Liver (tissue), 9 donors: ENCODE measurements around the gene KCNMA1. TPM values are rescaled to one million over a fixed set of nuclear protein-coding genes. Genes with fewer than 3 reads are reported as not detected.

Experiments
- DNase-seq: peaks from one replicate; pipeline ENCODE4 v3.0.0-alpha.2; 2017; ENCODE audit warnings: low spot score
- H3K27ac ChIP-seq, 2 donors: one replicate each; pipeline ENCODE4 v1.7.0; 2013; ENCODE audit warnings: inconsistent platforms in 2 of 2, low read length in 2 of 2, control low read depth in 1 of 2, low read depth in 1 of 2, mild to moderate bottlenecking in 1 of 2
- H3K27me3 ChIP-seq, 4 donors: one replicate each; pipeline versions ENCODE4 v1.6.1 to v1.7.0; 2013; ENCODE audit warnings: low read length in 3 of 4, inconsistent platforms in 1 of 4, mild to moderate bottlenecking in 1 of 4, moderate library complexity in 1 of 4; ENCODE audit not compliant: control insufficient read depth in 4 of 4, insufficient read depth in 4 of 4
- H3K36me3 ChIP-seq, 4 donors: one replicate each; pipeline versions ENCODE4 v1.6.1 to v1.7.0; 2013; ENCODE audit warnings: low read length in 3 of 4, mild to moderate bottlenecking in 3 of 4, low read depth in 1 of 4, moderate library complexity in 1 of 4; ENCODE audit not compliant: control insufficient read depth in 4 of 4, insufficient read depth in 3 of 4
- H3K4me1 ChIP-seq, 4 donors: one replicate each; pipeline versions ENCODE4 v1.6.1 to v1.7.0; 2013; ENCODE audit warnings: low read length in 3 of 4, mild to moderate bottlenecking in 3 of 4, moderate library complexity in 1 of 4; ENCODE audit not compliant: control insufficient read depth in 4 of 4, insufficient read depth in 4 of 4
- H3K4me3 ChIP-seq, 3 donors: one replicate each; pipeline versions ENCODE4 v1.6.1 to v1.7.0; 2013; ENCODE audit warnings: low read length in 3 of 3, control low read depth in 1 of 3, low read depth in 1 of 3, mild to moderate bottlenecking in 1 of 3
- H3K9ac ChIP-seq, 2 donors: one replicate each; pipeline ENCODE4 v1.7.0; 2013; ENCODE audit warnings: low read length in 2 of 2, mild to moderate bottlenecking in 2 of 2, moderate library complexity in 2 of 2, control low read depth in 1 of 2, low read depth in 1 of 2
- H3K9me3 ChIP-seq, 4 donors: one replicate each; pipeline versions ENCODE4 v1.6.1 to v1.7.0; 2013; ENCODE audit warnings: low read length in 3 of 4; ENCODE audit not compliant: control insufficient read depth in 4 of 4
- EGR1 ChIP-seq, 2 donors: IDR thresholded peaks; 2 replicates each; pipeline ENCODE4 v1.6.1; 2016 to 2018; ENCODE audit warnings: antibody characterized with exemption in 2 of 2, low read depth in 2 of 2
- FOXA1 ChIP-seq: IDR thresholded peaks from 2 replicates; pipeline ENCODE4 v1.6.1; 2016; ENCODE audit warnings: antibody characterized with exemption
- FOXA2 ChIP-seq: IDR thresholded peaks from 2 replicates; pipeline ENCODE4 v1.6.1; 2016; ENCODE audit warnings: antibody characterized with exemption
- GABPA ChIP-seq, 2 donors: IDR thresholded peaks in 1 of 2; conservative IDR thresholded peaks in 1 of 2; 2 replicates each; pipeline ENCODE4 v1.6.1; 2016; ENCODE audit warnings: antibody characterized with exemption in 2 of 2, mild to moderate bottlenecking in 1 of 2, moderate library complexity in 1 of 2
- HNF4A ChIP-seq, 2 donors: conservative IDR thresholded peaks; 2 replicates each; pipeline ENCODE4 v1.6.1; 2016; ENCODE audit warnings: antibody characterized with exemption in 2 of 2, mild to moderate bottlenecking in 2 of 2
- HNF4G ChIP-seq: IDR thresholded peaks from 2 replicates; pipeline ENCODE4 v1.6.1; 2016; ENCODE audit warnings: antibody characterized with exemption
- JUND ChIP-seq, 2 donors: IDR thresholded peaks; 2 replicates each; pipeline ENCODE4 v1.6.1; 2016; ENCODE audit warnings: antibody characterized with exemption in 2 of 2
- NR2F2 ChIP-seq: IDR thresholded peaks from 2 replicates; pipeline ENCODE4 v1.6.1; 2016; ENCODE audit warnings: antibody characterized with exemption
- RAD21 ChIP-seq, 2 donors: IDR thresholded peaks; 2 replicates each; pipeline ENCODE4 v1.6.1; 2016; ENCODE audit warnings: antibody characterized with exemption in 2 of 2, mild to moderate bottlenecking in 2 of 2
- RXRA ChIP-seq, 2 donors: IDR thresholded peaks; 2 replicates each; pipeline ENCODE4 v1.6.1; 2017 to 2018; ENCODE audit warnings: antibody characterized with exemption in 2 of 2, mild to moderate bottlenecking in 1 of 2
- SP1 ChIP-seq: IDR thresholded peaks from 2 replicates; pipeline ENCODE4 v1.6.1; 2018; ENCODE audit warnings: antibody characterized with exemption, mild to moderate bottlenecking
- TAF1 ChIP-seq: conservative IDR thresholded peaks from 2 replicates; pipeline ENCODE4 v1.6.1; 2016; ENCODE audit warnings: antibody characterized with exemption, mild to moderate bottlenecking
- YY1 ChIP-seq: IDR thresholded peaks from 2 replicates; pipeline ENCODE4 v1.6.1; 2016; ENCODE audit warnings: antibody characterized with exemption, mild to moderate bottlenecking
- WGBS: extraction: QIAGEN DNeasy Blood & Tissue Kit; methylation state at CpG from one replicate; pipeline ENCODE4 v1.1.7; 2013; 5-methylcytosine and 5-hydroxymethylcytosine counted together
- polyA plus RNA-seq, 2 donors: library from polyadenylated mRNA; stranded (reverse) in 1 of 2; unstranded in 1 of 2; fragments of 200-250 nt in 1 of 2; fragments of >200 nt in 1 of 2; fragmentation: Nextera tagmentation in 1 of 2; extraction: Ambion mirVana in 1 of 2; gene quantifications; one replicate each; pipeline versions ENCODE4 v1.2.1 to v1.2.3, GENCODE V29; 2013 to 2015
- total RNA-seq, 2 donors: library from RNA; depleted of rRNA; stranded (reverse); fragments of >200 nt; gene quantifications; one replicate each; pipeline ENCODE4 v1.2.3, GENCODE V29; 2014
- TF ChIP-seq, protein P1 (sequence below): IDR thresholded peaks from 2 replicates; pipeline ENCODE4 v1.6.1; 2016; ENCODE audit warnings: antibody characterized with exemption, mild to moderate bottlenecking
- TF ChIP-seq, protein P2 (sequence below): IDR thresholded peaks from 2 replicates; pipeline ENCODE4 v1.6.1; 2016; ENCODE audit warnings: antibody characterized with exemption
- TF ChIP-seq, protein P3 (sequence below): IDR thresholded peaks from 2 replicates; pipeline ENCODE4 v1.6.1; 2016; ENCODE audit warnings: antibody characterized with exemption
- TF ChIP-seq, protein P4 (sequence below): fragments of 150-350 bp; IDR thresholded peaks from 2 replicates; pipeline ENCODE4 v1.5.1; 2017; ENCODE audit warnings: improper control_type of control experiment, low read depth, low read length; ENCODE audit not compliant: missing input control
- TF ChIP-seq, protein P5 (sequence below): IDR thresholded peaks from 2 replicates; pipeline ENCODE4 v1.6.1; 2016; ENCODE audit warnings: antibody characterized with exemption
- donor health status: healthy.
- donor health status: healthy.
- donor health status: healthy.
- donor health status: healthy.
- donor health status: healthy.

Gene KCNMA1
- total and polyA plus RNA-seq, 4 donors: 2.5 to 9.7 (median 4.7) TPM

DNA sequence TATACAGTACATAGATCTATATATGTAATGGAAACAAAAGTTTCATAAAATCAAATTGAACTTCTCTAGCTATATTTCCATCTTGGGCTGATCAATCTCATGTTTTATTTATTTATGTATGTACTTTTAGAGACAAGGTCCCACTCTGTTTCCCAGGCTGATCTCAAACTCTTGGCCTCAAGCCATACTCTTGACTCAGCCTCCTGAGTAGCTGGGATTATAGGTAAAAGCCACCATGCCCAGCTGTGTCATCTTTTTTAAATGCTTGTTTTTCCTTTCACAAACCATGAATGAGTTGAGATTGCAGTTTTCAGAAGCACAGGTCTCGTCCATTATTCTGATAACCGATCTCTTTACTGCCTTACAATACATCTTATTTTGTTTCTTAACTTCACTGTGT is 400.9 kb downstream of the KCNMA1 start:
- Histone ChIP-seq H3K27me3 (no peaks in the 10 kb centered on the region), H3K36me3 (no peaks in the 10 kb centered on the region), H3K27ac (no peak overlapping the region), H3K9me3 (no peaks in the 10 kb centered on the region), H3K4me1 (peaks cover 0 to 23% (median 5%) of the 10 kb centered on the region in 4 donors), H3K9ac (no peak overlapping the region), H3K4me3 (no peak overlapping the region)
- 95% methylated on average over 2 of the region's 2 CpGs for WGBS
- TF ChIP-seq TAF1 (no peak), SP1 (no peak), RAD21 (IDR thresholded peaks at IDR 0.05) (no peak), JUND (IDR thresholded peaks at IDR 0.05) (no peak), HNF4A (conservative IDR thresholded peaks at IDR 0.05) (no peak), FOXA1 (no peak), GABPA (IDR thresholded peaks at IDR 0.05 in 1 of 2, conservative IDR thresholded peaks at IDR 0.05 in 1 of 2) (no peak), FOXA2 (no peak), HNF4G (no peak), RXRA (IDR thresholded peaks at IDR 0.05) (no peak), EGR1 (IDR thresholded peaks at IDR 0.05; ENCODE audit: low read depth in 2 of 2) (no peak), YY1 (no peak), NR2F2 (no peak)
- TF ChIP-seq, protein P1, sequence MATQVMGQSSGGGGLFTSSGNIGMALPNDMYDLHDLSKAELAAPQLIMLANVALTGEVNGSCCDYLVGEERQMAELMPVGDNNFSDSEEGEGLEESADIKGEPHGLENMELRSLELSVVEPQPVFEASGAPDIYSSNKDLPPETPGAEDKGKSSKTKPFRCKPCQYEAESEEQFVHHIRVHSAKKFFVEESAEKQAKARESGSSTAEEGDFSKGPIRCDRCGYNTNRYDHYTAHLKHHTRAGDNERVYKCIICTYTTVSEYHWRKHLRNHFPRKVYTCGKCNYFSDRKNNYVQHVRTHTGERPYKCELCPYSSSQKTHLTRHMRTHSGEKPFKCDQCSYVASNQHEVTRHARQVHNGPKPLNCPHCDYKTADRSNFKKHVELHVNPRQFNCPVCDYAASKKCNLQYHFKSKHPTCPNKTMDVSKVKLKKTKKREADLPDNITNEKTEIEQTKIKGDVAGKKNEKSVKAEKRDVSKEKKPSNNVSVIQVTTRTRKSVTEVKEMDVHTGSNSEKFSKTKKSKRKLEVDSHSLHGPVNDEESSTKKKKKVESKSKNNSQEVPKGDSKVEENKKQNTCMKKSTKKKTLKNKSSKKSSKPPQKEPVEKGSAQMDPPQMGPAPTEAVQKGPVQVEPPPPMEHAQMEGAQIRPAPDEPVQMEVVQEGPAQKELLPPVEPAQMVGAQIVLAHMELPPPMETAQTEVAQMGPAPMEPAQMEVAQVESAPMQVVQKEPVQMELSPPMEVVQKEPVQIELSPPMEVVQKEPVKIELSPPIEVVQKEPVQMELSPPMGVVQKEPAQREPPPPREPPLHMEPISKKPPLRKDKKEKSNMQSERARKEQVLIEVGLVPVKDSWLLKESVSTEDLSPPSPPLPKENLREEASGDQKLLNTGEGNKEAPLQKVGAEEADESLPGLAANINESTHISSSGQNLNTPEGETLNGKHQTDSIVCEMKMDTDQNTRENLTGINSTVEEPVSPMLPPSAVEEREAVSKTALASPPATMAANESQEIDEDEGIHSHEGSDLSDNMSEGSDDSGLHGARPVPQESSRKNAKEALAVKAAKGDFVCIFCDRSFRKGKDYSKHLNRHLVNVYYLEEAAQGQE: no peak
- TF ChIP-seq, protein P2, sequence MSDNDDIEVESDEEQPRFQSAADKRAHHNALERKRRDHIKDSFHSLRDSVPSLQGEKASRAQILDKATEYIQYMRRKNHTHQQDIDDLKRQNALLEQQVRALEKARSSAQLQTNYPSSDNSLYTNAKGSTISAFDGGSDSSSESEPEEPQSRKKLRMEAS: no peak
- TF ChIP-seq, protein P3, sequence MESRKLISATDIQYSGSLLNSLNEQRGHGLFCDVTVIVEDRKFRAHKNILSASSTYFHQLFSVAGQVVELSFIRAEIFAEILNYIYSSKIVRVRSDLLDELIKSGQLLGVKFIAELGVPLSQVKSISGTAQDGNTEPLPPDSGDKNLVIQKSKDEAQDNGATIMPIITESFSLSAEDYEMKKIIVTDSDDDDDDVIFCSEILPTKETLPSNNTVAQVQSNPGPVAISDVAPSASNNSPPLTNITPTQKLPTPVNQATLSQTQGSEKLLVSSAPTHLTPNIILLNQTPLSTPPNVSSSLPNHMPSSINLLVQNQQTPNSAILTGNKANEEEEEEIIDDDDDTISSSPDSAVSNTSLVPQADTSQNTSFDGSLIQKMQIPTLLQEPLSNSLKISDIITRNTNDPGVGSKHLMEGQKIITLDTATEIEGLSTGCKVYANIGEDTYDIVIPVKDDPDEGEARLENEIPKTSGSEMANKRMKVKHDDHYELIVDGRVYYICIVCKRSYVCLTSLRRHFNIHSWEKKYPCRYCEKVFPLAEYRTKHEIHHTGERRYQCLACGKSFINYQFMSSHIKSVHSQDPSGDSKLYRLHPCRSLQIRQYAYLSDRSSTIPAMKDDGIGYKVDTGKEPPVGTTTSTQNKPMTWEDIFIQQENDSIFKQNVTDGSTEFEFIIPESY: no peak
- TF ChIP-seq, protein P4, sequence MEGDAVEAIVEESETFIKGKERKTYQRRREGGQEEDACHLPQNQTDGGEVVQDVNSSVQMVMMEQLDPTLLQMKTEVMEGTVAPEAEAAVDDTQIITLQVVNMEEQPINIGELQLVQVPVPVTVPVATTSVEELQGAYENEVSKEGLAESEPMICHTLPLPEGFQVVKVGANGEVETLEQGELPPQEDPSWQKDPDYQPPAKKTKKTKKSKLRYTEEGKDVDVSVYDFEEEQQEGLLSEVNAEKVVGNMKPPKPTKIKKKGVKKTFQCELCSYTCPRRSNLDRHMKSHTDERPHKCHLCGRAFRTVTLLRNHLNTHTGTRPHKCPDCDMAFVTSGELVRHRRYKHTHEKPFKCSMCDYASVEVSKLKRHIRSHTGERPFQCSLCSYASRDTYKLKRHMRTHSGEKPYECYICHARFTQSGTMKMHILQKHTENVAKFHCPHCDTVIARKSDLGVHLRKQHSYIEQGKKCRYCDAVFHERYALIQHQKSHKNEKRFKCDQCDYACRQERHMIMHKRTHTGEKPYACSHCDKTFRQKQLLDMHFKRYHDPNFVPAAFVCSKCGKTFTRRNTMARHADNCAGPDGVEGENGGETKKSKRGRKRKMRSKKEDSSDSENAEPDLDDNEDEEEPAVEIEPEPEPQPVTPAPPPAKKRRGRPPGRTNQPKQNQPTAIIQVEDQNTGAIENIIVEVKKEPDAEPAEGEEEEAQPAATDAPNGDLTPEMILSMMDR: no peak
- TF ChIP-seq, protein P5, sequence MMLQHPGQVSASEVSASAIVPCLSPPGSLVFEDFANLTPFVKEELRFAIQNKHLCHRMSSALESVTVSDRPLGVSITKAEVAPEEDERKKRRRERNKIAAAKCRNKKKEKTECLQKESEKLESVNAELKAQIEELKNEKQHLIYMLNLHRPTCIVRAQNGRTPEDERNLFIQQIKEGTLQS: no peak
- DNase-seq: no peak
